IMR-90 (cell line): Measurements from ENCODE around the gene HPSE2. TPM values are rescaled to one million over a fixed set of nuclear protein-coding genes. Genes with fewer than 3 reads are reported as not detected.
"Not testable (repeated sequence)": the region's sequence is repeated elsewhere in the genome, so short reads cannot be mapped to it uniquely, and the experiment has no call there.

Source experiments
- ATAC-seq: fragments of 200-7000 bp; cut with Tn5 transposase; 2 replicates; pipeline ENCODE4 v1.9.1; 2020; ENCODE audit warnings: low read depth, mild to moderate bottlenecking, moderate library complexity
- BruUV-seq: library from RNA; stranded (reverse); fragments of 400-500 nt; replicated peaks from 2 replicates; lab custom pipeline; 2021; lab: Mats Ljungman, UMichigan
- CTCF ChIA-PET: fragments of 300-600 bp; formaldehyde crosslinking; extraction: SDS; loops from one replicate; lab custom pipeline; 2021; ENCODE audit warnings: antibody characterized with exemption; lab: Yijun Ruan, JAX
- POLR2A ChIA-PET: fragments of 300-600 bp; sonication (Branson Sonifier 250); formaldehyde crosslinking; loops from one replicate; lab custom pipeline; 2022; ENCODE audit warnings: antibody characterized with exemption; ENCODE audit not compliant: unreplicated experiment; lab: Charles Lee
- DNase-seq: peaks from one replicate; pipeline ENCODE4 v3.0.0; 2013
- H2AFZ ChIP-seq: replicated peaks from 2 replicates; pipeline ENCODE3; 2013; ENCODE audit warnings: low read length, mild to moderate bottlenecking; ENCODE audit not compliant: poor library complexity
- H2AK5ac ChIP-seq: 2 replicates; pipeline ENCODE4 v1.6.1; 2013; ENCODE audit warnings: low read depth, low read length, inconsistent platforms
- H2AK9ac ChIP-seq: replicated peaks from 2 replicates; pipeline ENCODE3; 2013; ENCODE audit warnings: mild to moderate bottlenecking, low read depth, low read length, moderate library complexity; ENCODE audit not compliant: poor library complexity
- H2BK120ac ChIP-seq: 2 replicates; pipeline ENCODE4 v1.6.1; 2013; ENCODE audit warnings: low read depth, low read length, inconsistent platforms
- H2BK15ac ChIP-seq: 3 replicates; pipeline ENCODE4 v1.6.1; 2013; ENCODE audit warnings: low read depth, low read length, inconsistent platforms
- H2BK20ac ChIP-seq: 2 replicates; pipeline ENCODE4 v1.6.1; 2013; ENCODE audit warnings: low read depth, mild to moderate bottlenecking, inconsistent platforms, low read length, moderate library complexity
- H2BK5ac ChIP-seq: 2 replicates; pipeline ENCODE4 v1.6.1; 2013; ENCODE audit warnings: mild to moderate bottlenecking, low read depth, low read length, inconsistent platforms; ENCODE audit not compliant: poor library complexity, severe bottlenecking
- H3K14ac ChIP-seq: replicated peaks from 2 replicates; pipeline ENCODE4 v1.6.1; 2013; ENCODE audit warnings: low read depth, low read length, inconsistent platforms
- H3K18ac ChIP-seq: 2 replicates; pipeline ENCODE4 v1.6.1; 2013; ENCODE audit warnings: low read depth, low read length, control low read depth
- H3K23ac ChIP-seq: 2 replicates; pipeline ENCODE4 v1.6.1; 2013; ENCODE audit warnings: low read depth, low read length, inconsistent platforms
- H3K27ac ChIP-seq: 2 replicates; pipeline ENCODE4 v1.5.1; 2013; ENCODE audit warnings: mild to moderate bottlenecking, control low read depth, low read length; ENCODE audit not compliant: insufficient read depth
- H3K27me3 ChIP-seq: 2 replicates; pipeline ENCODE4 v1.6.1; 2013; ENCODE audit warnings: low read length; ENCODE audit not compliant: control insufficient read depth, insufficient read depth
- H3K36me3 ChIP-seq: 2 replicates; pipeline ENCODE4 v1.6.1; 2013; ENCODE audit warnings: low read length, mixed read lengths; ENCODE audit not compliant: control insufficient read depth, insufficient read depth
- H3K4ac ChIP-seq: 2 replicates; pipeline ENCODE4 v1.6.1; 2013; ENCODE audit warnings: low read depth, low read length, inconsistent platforms
- H3K4me1 ChIP-seq: 2 replicates; pipeline ENCODE4 v1.6.1; 2013; ENCODE audit warnings: low read length, mixed read lengths; ENCODE audit not compliant: control insufficient read depth, insufficient read depth
- H3K4me2 ChIP-seq: 2 replicates; pipeline ENCODE4 v1.6.1; 2013; ENCODE audit warnings: low read depth, mild to moderate bottlenecking, control low read depth, low read length, moderate library complexity
- H3K4me3 ChIP-seq: 2 replicates; pipeline ENCODE4 v1.5.1; 2013; ENCODE audit warnings: low read depth, mild to moderate bottlenecking, control low read depth, low read length, moderate library complexity; ENCODE audit not compliant: insufficient read depth
- H3K56ac ChIP-seq: 2 replicates; pipeline ENCODE4 v1.6.1; 2013; ENCODE audit warnings: low read length, inconsistent platforms; ENCODE audit not compliant: insufficient read depth; ENCODE audit errors: extremely low read depth
- H3K79me1 ChIP-seq, 2 experiments: 2 replicates each; pipeline ENCODE4 v1.6.1; 2013; ENCODE audit warnings: low read length in 2 of 2, inconsistent platforms in 1 of 2, low read depth in 1 of 2
- H3K9ac ChIP-seq: 2 replicates; pipeline ENCODE4 v1.6.1; 2013; ENCODE audit warnings: low read depth, low read length, control low read depth
- H3K9me1 ChIP-seq: 2 replicates; pipeline ENCODE4 v1.6.1; 2013; ENCODE audit warnings: low read length, inconsistent platforms; ENCODE audit not compliant: insufficient read depth
- H3K9me3 ChIP-seq: 2 replicates; pipeline ENCODE4 v1.6.1; 2013; ENCODE audit warnings: low read length; ENCODE audit not compliant: control insufficient read depth, insufficient read depth
- H4K20me1 ChIP-seq: 2 replicates; pipeline ENCODE4 v1.6.1; 2013; ENCODE audit warnings: low read length, inconsistent platforms; ENCODE audit not compliant: insufficient read depth
- H4K5ac ChIP-seq: 2 replicates; pipeline ENCODE4 v1.6.1; 2013; ENCODE audit warnings: mild to moderate bottlenecking, low read depth, low read length, control low read depth
- H4K8ac ChIP-seq, 2 experiments: 2 replicates each; pipeline ENCODE4 v1.6.1; 2013; ENCODE audit warnings: low read depth in 2 of 2, low read length in 2 of 2, control low read depth in 1 of 2, inconsistent platforms in 1 of 2
- H4K91ac ChIP-seq: 2 replicates; pipeline ENCODE4 v1.6.1; 2013; ENCODE audit warnings: low read depth, low read length, inconsistent platforms; ENCODE audit not compliant: insufficient read depth
- CHD1 ChIP-seq: IDR thresholded peaks from 2 replicates; pipeline ENCODE4 v1.6.1; 2012; ENCODE audit warnings: low read depth, low read length, improper control_type of control experiment
- FOS ChIP-seq: fragments of 150-350 bp; IDR thresholded peaks from 2 replicates; pipeline ENCODE4 v1.6.1; 2016; ENCODE audit warnings: low read depth, low read length
- MAZ ChIP-seq: IDR thresholded peaks from 2 replicates; pipeline ENCODE4 v1.6.1; 2012; ENCODE audit warnings: low read depth, mild to moderate bottlenecking, low read length, improper control_type of control experiment, moderate library complexity, borderline replicate concordance
- MXI1 ChIP-seq: IDR thresholded peaks from 2 replicates; pipeline ENCODE4 v1.6.1; 2012; ENCODE audit warnings: low read depth, mild to moderate bottlenecking, low read length, moderate library complexity, borderline replicate concordance
- RAD21 ChIP-seq: IDR thresholded peaks from 2 replicates; pipeline ENCODE4 v1.6.1; 2012; ENCODE audit warnings: low read length, improper control_type of control experiment
- USF2 ChIP-seq: fragments of 150-350 bp; IDR thresholded peaks from 2 replicates; pipeline ENCODE4 v1.6.1; 2017; ENCODE audit warnings: mild to moderate bottlenecking, antibody characterized with exemption, low read length, low read depth
- WGBS, 2 experiments: methylation state at CpG; one replicate each; pipeline versions ENCODE4 v1.1.5 to v1.1.7; 2013; ENCODE audit warnings: missing lambda C conversion rate in 2 of 2; ENCODE audit not compliant: insufficient read length in 1 of 2; ENCODE audit errors: extremely low coverage in 2 of 2; 5-methylcytosine and 5-hydroxymethylcytosine counted together
- dilution Hi-C: fragments of 300-500 bp; cut with HindIII; formaldehyde crosslinking; loops from one replicate; pipeline ENCODE4 v1.14.3; 2018; ENCODE audit warnings: low sequenced_read_pairs; ENCODE audit not compliant: unreplicated experiment
- in situ Hi-C: fragments of 300-500 bp; cut with MboI; formaldehyde crosslinking; loops from 3 replicates; pipeline ENCODE4 v1.14.3; 2019; ENCODE audit warnings: low sequenced_read_pairs, inconsistent platforms, mixed read lengths
- intact Hi-C: fragments of 100-400 bp; cut with micrococcal nuclease; formaldehyde crosslinking; loops from 2 replicates; pipeline ENCODE4 v1.10.0; 2022
- polyA plus RNA-seq, 3 experiments: library from polyadenylated mRNA; depleted of rRNA; stranded (reverse); fragments of >200 nt; gene quantifications; 2 replicates each; pipeline ENCODE4 v1.2.3, GENCODE V29; 2012; ENCODE audit warnings: low replicate concordance in 1 of 3
- total RNA-seq: library from RNA; depleted of rRNA; stranded (reverse); fragments of >200 nt; gene quantifications from 2 replicates; pipeline ENCODE4 v1.2.3, GENCODE V29; 2012

HPSE2 gene
- total and polyA plus RNA-seq, 2 of the 4 experiments (the other 2 are of a cell fraction): not detected

- H4K5ac ChIP-seq: no peak overlapping the region
- H2BK15ac ChIP-seq: no peak overlapping the region
- no peak overlapping the region for H3K4me3 ChIP-seq
- BruUV-seq: no TSS peak
- H3K9ac ChIP-seq: no peak overlapping the region
- H3K4me1 ChIP-seq: no peaks in the 10 kb centered on the region
- H2BK20ac ChIP-seq: no peak overlapping the region
- H4K20me1 ChIP-seq: no peaks in the 10 kb centered on the region
- no peak overlapping the region for H3K27ac ChIP-seq
- dilution Hi-C loops (no loop called here), intact Hi-C loops (no loop called here), in situ Hi-C loops (no loop called here)
- H4K8ac ChIP-seq: no peak overlapping the region
- no peak overlapping the region for H3K4me2 ChIP-seq
- H2BK120ac ChIP-seq: no peak overlapping the region
- POLR2A ChIA-PET: no interaction called here
- no peaks in the 10 kb centered on the region for H3K36me3 ChIP-seq
- H3K23ac ChIP-seq: no peak overlapping the region
- H3K4ac ChIP-seq: no peak overlapping the region
- no peaks in the 10 kb centered on the region for H3K27me3 ChIP-seq
- no peak overlapping the region for H3K56ac ChIP-seq
- H3K9me1 ChIP-seq: no peaks in the 10 kb centered on the region
- no peak overlapping the region for H3K14ac ChIP-seq
- H2AK5ac ChIP-seq: no peak overlapping the region
- ATAC-seq (no peak), DNase-seq (no peak)
- H3K79me1 ChIP-seq: no peaks in the 10 kb centered on the region
- no peak overlapping the region for H2AK9ac ChIP-seq
- no peaks in the 10 kb centered on the region for H3K9me3 ChIP-seq
- CTCF ChIA-PET: no interaction called here
- H2BK5ac ChIP-seq: no peak overlapping the region
- no peak for TF ChIP-seq CHD1
- TF ChIP-seq FOS: no peak
- TF ChIP-seq MXI1: no peak
- TF ChIP-seq USF2: no peak
- TF ChIP-seq RAD21: no peak
- TF ChIP-seq MAZ: no peak
- H2AFZ ChIP-seq: no peak overlapping the region
- WGBS, 2 experiments: no CpG with 5 or more reads among the region's 3 CpGs
- no peak overlapping the region for H4K91ac ChIP-seq
- H3K18ac ChIP-seq: no peak overlapping the region
Measured at GRCh38 chr10:98908868-98909267, 326.8 kb downstream of the HPSE2 start.

- H3K14ac ChIP-seq, H3K79me1 ChIP-seq, H4K20me1 ChIP-seq, in situ Hi-C loops, DNase-seq, H3K9me1 ChIP-seq, H3K27me3 ChIP-seq, H2BK20ac ChIP-seq, POLR2A ChIA-PET, H3K23ac ChIP-seq, intact Hi-C loops, H3K36me3 ChIP-seq, H4K8ac ChIP-seq, ATAC-seq, BruUV-seq, CTCF ChIA-PET, H2AK5ac ChIP-seq, H2BK120ac ChIP-seq, H3K27ac ChIP-seq, dilution Hi-C loops, H2BK5ac ChIP-seq, H2BK15ac ChIP-seq, H3K56ac ChIP-seq, H3K4ac ChIP-seq, H2AFZ ChIP-seq, H3K4me3 ChIP-seq, H3K4me1 ChIP-seq, H4K5ac ChIP-seq, H3K9ac ChIP-seq, H3K9me3 ChIP-seq, H2AK9ac ChIP-seq, H3K4me2 ChIP-seq, H4K91ac ChIP-seq, H3K18ac ChIP-seq: not testable (repeated sequence)
- no CpG with 5 or more reads among the region's 8 CpGs for WGBS, 2 experiments
Measured at GRCh38 chr10:98908247-98908646, 327.4 kb downstream of the HPSE2 start.
